HG03521 (cell line): Measurements from ENCODE around the gene TRMT1.

Experiments used
- ATAC-seq: cut with Tn5 transposase; IDR thresholded peaks from one replicate; pipeline ENCODE4 v1.9.1; 2021; ENCODE audit warnings: mild to moderate bottlenecking, moderate library complexity; ENCODE audit not compliant: unreplicated experiment

Gene TRMT1

GRCh38 chr19:13092606-13093235 is 23.8 kb downstream of the TRMT1 start:
- no peak for ATAC-seq

- ATAC-seq, result no peak
Observed at GRCh38 chr19:13092158-13092543, 24.4 kb downstream of the TRMT1 start.

GRCh38 chr19:13091400-13092157 is 25.0 kb downstream of the TRMT1 start:
- ATAC-seq, result no peak

DNA sequence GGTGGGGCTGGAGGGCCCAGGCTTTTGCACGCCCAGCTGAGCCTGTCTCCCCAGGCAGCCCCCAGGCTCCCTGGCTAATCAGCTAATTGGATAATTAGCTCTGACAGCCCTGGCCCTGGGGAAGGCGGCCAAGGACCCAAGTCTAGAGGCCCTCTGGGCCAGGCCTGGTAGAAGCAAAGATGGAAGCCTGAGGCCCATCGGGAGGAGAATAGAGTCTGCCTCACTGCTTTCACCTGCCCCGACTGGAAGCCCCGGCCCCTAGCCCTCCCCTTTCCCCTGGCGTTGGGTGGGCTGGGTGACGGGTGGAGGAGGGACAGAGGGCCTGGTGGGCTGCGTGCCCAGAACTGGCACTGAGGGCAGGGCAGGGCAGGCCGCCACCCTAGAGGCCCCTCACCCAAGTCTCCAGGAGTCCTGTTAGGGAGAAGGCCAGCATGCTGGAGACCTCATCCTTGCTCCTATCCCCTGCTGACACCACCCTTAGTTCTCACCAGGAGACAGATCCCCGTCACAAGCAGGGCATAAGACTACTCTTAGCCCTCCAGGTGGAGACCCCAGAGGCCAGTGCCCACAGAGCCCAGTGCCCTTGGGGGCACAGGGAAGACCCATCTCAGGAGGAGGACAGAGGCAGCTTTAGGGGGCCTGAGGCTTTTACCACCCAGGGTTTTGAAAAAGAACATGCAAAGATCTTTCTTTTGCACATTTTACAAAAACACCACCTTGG is 25.9 kb downstream of the TRMT1 start:
- no peak for ATAC-seq

DNA sequence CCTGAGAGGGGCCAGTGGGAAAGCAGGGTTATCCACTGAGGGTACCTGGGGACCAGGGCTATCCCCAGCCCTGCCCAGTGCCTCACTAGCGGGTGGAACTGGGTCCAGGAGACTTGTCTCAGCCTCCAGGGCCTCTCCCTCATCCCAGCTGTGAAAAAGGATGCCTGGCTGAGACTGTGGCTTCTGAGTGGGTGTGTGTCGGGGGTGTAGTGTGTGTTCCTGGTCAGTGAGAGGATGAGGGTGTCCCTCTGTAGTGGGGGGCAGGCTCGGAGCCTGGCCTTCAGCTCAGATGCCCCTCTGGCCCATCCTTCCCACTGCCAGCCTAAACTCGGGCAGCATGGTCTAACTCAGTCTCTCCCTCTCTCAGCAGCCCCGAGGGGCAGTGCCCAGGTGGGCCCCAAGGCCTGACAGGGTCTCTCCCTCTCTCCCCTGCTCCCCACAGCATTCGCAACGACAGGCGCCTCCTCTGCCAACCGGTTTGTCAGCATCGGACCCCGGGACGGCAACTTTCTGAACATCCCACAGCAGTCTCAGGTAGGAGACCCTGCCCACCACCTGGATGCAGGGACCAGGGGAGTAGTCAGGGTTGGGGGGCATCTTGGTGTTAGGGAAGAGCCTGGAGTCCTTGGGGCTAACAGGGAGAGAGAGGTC is 26.6 kb downstream of the TRMT1 start:
- ATAC-seq, result no peak

- ATAC-seq, result no peak
Observed at GRCh38 chr19:13089139-13089856, 27.2 kb downstream of the TRMT1 start.

DNA sequence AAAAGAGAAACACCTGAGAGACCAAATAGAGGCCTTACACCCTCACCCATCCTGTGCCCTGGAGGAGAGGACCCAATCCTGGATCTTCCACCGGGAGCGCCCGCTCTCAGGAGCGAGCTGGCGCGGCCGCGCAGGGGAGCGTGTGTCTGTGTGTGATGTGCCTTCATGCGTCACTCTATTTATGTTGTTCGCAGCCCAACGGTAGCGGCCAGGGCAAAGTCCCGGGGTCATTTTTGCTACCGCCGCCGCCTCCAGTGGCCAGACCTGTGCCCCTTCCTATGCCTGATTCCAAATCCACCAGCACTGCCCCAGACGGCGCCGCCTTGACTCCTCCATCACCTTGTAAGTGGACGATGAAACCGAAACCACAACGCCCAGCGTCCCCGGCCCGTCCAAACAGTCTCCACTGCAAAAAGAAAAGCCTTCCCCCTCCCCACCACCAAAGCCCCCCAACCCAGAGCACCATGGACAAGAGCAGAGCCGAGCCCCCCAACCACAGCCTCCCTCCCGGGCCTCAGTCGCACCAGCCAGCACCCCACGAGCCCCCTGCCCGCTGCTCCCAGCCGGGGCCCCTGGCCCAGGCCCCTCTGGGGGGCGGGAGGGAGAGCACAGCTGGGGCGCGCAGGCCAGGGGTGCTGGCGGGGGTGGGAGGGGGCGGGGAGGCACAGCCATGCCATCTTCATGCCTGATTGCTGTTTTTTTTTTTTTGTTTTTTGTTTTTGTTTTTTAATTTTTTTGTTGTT is 28.6 kb downstream of the TRMT1 start:
- ATAC-seq, result no peak

GRCh38 chr19:13087295-13087694 is 29.2 kb downstream of the TRMT1 start:
- ATAC-seq, result no peak

GRCh38 chr19:13086341-13086740 is 30.2 kb downstream of the TRMT1 start:
- no peak for ATAC-seq

DNA sequence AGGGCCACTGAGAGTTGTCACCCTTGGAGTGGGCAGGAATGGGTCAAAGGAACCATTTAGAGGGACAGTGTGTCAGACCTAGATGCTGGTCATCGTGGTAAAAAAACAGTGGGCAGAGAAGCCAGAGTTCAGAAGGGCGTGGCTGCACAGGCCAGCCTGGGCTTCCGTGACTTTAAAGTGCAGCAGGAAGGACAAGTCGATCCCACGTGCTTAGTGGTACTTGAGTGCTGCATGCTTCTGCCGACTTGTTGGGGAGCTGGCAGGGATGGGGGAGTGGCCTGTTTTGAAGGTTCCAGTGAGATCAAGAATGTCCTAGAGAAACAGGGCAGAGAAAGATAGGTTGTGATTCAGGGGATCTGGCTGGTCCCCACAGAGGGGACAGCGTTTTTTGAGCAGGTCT is 30.9 kb downstream of the TRMT1 start:
- ATAC-seq, result no peak

DNA sequence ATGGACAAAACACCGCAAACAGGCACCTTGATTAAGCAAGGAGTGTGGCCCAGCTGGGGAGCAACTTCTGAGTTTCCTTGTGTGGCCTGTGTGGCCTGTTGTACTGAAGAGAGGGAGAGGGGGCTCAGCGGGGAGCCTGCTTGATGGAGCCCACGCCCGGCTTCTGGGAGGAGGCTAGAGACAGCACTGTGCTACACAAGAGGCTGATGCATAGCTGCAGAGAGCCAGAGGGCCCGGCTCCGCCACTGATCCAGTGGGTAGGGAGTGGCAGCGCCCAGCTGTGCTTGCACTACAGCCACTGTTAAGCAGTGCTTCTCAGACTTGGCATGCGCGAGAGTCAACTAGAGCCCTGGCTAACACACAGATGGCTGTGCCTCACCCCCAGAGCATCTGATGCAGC is 32.9 kb downstream of the TRMT1 start:
- ATAC-seq, result no peak

DNA sequence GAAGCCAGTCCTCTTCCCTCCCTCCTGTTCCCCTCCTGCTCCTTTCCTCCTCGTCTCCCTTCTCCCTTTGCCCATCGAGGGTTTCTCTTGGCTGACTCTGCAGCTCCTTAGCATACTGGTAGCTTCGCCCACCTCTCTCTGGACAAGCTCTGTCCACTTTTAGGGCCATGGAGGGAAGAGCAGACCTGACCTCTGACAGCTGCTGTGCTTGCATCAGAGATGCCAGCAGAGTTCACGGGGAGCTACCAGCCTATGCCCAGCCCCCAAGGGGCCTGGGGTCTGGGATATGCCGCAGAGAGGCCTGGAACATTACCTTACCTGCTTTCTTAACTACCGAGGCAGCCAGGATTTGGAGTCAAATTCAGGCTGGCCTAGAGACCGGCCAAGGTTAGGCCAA is 33.5 kb downstream of the TRMT1 start:
- no peak for ATAC-seq

- ATAC-seq, result no peak
Observed at GRCh38 chr19:13082192-13083007, 34.1 kb downstream of the TRMT1 start.

DNA sequence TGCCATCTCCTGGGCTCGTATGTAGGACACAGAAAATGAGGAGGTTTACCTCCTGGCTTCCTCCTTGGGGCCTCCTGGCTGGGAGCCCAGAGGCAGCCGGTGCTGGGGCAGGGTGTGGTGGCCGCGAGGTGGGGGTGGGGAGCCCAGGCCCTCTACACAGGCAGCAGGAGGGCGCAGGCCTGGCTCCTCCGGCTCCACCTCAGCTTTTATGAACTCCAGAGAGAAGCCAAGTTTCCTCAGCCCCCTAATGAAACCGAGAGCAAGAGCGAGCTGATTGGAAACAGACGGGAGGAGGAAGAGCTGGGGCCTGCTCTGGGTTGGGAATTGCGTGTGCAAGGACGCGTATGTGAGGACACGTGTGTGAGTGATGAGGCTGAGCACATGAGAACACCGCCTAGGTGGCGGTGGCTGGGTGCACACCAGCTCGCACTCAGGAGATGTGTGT is 37.0 kb downstream of the TRMT1 start:
- ATAC-seq, result no peak

DNA sequence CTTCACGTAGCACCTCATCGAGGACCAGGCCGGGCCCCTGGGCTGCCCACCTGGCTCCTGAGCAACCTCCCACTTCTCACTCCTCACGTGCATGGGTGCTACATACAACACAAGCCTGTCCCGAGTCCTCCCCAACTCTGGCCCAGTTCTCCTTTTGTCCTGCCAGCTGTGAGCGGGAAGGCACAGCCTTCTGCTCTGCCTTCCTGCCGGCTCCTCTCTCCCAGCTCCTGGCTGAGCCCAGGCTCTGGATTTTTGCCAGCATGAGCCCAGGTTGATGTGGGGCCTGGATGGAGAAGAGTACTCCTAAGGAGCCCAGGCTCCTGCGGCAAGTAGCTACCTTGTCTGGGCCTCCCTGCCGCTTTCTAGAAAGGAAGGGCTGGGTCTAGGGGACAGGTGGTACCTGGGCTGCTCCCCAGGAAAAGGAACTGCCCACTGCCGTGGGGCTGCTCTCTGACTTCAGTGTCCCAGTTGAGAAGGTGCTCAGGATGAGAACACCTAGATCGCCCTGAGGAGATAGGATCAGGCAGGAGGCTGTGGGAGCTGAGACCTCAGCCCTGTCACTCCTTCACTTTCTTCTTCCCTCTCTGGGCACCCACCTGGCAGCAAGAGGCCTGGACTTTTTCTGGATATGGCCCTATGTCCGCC is 37.5 kb downstream of the TRMT1 start:
- ATAC-seq, result no peak

DNA sequence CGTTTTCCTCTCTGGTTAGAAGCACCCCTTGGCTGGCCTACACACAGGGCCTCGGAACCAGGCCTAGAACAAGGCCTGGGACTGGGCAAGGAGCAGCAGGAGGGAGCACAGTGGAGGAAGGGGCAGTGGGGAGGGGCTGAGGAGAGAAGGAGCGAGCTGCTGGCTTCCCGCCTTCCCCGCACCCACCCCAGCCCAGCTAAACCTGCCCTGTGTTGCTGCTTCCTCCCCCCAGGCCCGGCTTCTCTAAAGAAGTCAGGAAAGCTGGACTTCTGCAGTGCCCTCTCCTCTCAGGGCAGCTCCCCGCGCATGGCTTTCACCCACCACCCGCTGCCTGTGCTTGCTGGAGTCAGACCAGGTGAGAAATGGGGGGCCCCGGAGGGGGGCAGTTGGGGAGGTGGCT is 38.2 kb downstream of the TRMT1 start:
- ATAC-seq, result no peak

DNA sequence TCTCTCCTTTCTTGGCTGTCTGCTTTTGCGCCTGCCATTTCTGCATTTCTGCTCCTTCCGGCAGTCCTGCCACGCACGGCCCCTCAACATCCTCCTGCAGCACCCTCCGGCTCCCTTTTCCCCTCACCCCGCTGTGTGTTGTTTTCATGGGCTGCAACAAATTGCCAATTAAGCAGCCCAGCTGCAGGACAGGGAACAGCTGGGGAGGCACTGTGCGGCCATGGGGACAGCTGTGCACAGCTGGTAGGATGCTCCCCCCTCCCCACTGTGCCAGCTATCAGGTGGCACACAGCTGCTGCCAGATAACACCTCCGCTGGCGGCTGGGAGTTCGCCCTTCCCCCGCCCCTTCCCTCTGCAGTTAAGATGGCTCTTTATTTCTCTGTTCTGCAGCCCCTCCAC is 39.3 kb downstream of the TRMT1 start:
- ATAC-seq, result no peak

GRCh38 chr19:13076787-13077186 is 39.8 kb downstream of the TRMT1 start:
- no peak for ATAC-seq

DNA sequence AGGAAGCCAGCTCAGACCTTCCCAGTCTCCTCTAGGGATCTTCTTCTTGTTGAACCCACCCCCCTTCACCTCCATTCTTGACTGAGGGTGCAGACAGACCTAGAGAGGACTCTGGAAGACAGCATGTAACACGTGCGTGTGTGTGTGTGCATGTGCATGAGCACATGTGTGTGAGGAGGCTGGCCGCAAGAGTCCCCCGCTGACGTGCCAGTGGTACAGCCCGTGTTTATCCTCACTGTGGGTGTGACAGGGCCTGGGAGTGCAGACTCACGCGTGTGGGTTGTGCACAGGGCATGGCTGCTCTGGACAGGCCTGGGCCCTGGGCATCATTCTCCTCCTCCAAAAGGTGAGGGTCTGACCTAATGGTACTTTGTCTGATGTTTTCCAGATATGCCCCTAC is 40.2 kb downstream of the TRMT1 start:
- no peak for ATAC-seq
